NB4 (cell line): ENCODE measurements around the gene TRAF4.

Experiments used
- POLR2A ChIP-seq: IDR thresholded peaks from 2 replicates; pipeline ENCODE4 v1.6.1; 2011; ENCODE audit warnings: mild to moderate bottlenecking; ENCODE audit not compliant: insufficient read length; ENCODE audit errors: extremely low read depth
- TF ChIP-seq, protein P1 (sequence below): IDR thresholded peaks from one replicate; pipeline ENCODE4 v1.5.1; 2012; ENCODE audit warnings: low read depth, low read length

DNA sequence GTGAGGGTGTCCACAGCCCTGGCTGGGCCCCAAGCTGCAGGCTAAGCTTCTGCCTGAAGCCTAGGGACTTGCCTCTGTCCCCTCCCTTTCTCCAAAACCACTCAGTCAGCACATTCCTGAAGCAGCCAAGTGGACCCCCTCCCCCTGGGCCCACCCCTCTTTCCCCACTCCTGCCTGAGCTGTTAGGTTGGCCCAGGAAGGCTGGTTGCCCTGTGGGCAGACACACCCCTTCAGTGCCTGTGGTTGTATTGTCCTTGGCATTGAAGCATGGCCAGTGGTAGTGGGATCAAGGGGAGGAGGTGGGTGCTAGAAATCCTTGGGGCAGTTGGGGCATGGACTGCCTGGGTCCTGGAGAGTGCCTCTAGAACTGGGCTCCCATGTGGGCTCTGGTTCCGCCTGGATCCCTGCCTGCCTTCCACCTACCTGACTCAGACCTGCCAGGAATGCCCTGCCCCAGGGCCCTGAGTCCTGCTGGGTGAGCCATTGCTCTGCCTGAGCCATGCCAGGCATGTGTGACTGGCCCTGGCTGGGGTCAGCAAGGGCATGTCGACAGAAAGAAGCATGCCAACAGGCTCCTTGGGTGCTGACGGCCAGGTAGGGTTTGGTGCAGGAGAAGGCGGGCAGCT lies 2.1 kb downstream of the TRAF4 start:
- TF ChIP-seq, protein P1, sequence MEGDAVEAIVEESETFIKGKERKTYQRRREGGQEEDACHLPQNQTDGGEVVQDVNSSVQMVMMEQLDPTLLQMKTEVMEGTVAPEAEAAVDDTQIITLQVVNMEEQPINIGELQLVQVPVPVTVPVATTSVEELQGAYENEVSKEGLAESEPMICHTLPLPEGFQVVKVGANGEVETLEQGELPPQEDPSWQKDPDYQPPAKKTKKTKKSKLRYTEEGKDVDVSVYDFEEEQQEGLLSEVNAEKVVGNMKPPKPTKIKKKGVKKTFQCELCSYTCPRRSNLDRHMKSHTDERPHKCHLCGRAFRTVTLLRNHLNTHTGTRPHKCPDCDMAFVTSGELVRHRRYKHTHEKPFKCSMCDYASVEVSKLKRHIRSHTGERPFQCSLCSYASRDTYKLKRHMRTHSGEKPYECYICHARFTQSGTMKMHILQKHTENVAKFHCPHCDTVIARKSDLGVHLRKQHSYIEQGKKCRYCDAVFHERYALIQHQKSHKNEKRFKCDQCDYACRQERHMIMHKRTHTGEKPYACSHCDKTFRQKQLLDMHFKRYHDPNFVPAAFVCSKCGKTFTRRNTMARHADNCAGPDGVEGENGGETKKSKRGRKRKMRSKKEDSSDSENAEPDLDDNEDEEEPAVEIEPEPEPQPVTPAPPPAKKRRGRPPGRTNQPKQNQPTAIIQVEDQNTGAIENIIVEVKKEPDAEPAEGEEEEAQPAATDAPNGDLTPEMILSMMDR: no peak
- no peak for TF ChIP-seq POLR2A
